Stimulated activated CD8-positive, alpha-beta memory T cell treated with anti-CD3 and anti-CD28 coated beads, Interleukin-12 subunit alpha, Interleukin-12 subunit beta, amount 100 ng/mL, for 4 hours (primary cell): ENCODE data around the gene NACC1.

ENCODE experiments used
- DNase-seq: peaks from one replicate; pipeline ENCODE4 v3.0.0-alpha.2; 2020; ENCODE audit warnings: low read depth

The NACC1 gene

DNA sequence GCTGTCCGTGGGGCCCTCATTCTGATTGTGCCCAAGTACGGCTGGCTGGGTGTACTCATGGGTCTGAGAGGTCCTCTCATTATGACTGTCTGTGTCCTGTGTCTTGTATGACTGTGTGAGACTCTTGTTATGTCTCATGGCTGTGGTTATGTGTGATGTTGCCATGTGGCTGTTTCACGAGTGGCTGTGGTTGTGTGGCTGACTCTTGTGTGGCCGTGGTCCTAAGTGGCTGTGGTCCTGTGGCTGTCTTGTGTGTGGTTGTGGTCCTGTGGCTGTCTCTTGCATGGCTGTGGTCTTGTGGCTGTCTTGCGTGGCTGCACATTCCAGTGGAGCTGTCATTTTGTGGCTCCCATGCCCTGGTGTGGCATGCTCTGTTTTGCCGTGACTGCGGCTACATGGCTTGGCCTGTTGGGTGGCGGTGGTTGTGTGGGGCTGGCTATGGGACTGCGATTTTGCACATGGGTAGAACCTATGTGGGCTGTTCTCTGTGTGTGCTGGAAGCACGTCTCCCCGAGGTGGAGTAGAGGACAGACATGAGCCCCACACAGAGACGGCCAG is 18.0 kb upstream of the NACC1 start:
- DNase-seq = no peak

DNA sequence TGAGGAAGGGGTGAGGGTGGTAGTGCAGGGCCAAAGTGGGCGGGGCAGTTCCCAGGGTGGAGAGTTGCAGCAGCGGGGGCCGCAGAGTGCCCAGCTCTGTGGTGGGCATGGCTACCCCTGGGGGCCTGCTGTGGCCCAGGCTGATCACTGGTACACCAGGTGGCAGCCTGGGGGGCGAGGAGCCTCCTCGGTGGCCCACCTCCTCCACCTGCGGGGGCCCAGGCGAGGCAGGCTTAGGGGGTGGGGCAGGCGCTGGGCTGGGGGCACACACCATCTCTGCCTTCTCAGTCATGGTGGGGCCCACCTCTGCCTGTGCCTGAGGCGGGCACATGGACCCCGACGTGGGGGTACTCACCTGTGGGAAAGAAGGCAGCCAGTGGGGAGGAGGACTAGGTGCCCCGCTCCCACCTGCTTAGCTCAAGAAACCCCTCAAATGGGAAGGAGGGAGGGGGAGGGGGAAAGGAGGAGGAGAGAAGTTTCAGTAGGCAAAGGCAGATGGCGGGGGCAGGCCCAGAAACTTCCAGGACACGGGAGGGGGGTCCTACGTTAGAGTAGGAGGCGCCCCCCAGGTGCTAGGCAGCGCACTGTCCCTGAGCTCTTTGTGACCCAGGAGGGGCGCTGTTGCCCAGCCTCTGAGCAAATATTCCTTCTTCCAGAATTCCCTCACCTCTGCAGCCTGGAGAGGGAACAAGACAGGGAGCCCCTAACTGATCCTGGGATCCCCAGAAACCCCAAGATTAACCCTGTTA is 17.0 kb upstream of the NACC1 start:
- no peak for DNase-seq

DNA sequence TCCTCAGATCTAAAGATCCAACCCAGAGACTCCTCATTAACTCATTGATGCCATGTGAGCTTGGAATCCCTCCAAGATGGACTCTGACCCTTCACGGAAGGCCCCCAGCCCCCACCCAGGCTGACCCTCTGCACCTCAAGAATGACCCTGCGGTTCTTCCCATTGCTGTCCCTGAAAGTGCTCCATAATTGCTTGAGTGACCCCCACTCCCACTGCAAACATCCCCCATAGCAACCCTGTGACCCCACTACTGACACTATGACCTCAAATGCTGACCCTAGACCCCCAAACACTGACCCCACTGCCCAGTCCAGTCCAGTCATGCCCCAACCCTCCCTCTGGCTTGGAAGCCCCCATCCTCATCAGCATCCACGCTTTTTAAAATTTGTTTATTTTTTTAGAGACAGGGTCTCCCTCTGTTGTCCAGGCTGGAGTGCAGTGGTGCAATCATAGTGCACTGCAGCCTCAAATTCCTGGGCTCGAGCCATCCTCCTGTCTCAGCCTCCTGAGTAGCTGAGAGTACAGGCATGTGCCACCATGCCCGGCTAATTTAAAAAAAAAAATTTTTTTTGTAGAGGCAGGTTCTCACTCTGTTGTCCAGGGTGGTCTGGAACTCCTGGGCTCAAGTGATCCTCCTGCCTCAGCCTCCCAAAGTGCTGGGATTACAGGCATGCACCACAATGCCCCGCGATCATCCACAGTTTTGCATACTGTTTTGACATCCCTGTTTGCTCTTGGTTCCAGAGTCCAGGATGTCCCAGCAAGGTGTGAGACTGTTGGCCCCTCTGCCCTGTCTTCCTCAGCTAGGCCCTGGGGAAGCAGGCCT is 16.3 kb upstream of the NACC1 start:
- DNase-seq = no peak

DNA sequence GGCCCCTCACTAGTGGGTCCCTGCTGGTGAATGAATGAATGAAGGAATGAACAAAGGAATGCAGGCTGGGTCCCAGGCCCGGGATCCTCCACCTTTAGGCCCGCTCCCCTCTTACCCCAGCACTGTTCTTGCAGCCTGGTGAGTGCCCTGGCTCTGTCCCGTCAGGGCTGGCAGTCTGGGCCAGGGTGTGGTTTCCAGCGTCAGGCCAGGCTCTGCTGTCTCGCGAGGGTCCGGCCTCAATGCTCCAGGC is 15.7 kb upstream of the NACC1 start:
- no peak for DNase-seq

DNA sequence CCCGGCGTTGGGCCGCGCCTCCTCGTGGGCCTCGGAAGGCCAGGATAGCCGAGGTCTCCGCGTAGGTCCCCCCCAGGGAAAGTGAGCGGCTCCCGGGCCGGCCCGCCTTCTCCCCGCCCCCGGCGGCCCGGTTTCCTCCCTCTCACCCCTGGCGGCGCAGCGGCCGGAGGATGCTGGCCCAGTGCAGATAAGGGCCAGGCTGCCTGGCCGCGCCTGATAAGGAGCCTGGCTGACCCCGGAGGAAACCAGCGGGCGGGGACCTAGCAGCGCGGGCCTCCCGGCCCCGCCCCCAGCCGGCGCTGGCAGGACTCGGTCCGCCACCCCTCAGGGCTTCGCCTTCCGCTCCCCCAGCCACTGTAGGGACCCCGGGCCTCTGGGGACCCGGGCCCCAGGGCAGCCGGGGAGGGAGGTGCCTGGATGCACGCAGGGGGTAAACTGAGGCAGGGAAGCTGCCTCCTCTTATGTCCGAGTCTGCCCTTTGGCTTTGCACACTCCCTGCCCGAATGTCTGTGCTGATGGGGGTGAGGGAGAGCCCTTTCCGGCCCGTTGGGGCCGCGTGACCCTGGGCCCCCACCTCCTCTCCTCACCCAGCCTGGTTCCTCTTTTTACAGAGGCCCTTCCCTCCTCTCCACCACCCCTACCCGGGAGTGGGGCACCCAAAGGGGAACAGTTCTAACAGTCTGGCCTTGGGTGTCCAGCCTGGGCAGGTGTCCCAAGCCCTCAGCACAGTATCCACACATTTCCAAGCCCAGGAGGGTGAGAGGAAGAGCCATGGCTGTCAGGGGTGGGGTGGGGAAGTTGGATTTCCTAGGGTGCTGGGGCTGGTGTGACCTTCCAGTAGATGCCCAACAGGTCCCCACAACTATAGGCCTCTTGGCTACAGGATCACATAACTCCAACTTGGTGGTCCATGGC is 15.1 kb upstream of the NACC1 start, which contains the start of gene LYL1:
Gene LYL1 (minus strand): TSS at position 193 of the 915 bp plus-strand sequence. CDS start 1,687 bp downstream, outside the sequence.
- DNase-seq = no peak

DNA sequence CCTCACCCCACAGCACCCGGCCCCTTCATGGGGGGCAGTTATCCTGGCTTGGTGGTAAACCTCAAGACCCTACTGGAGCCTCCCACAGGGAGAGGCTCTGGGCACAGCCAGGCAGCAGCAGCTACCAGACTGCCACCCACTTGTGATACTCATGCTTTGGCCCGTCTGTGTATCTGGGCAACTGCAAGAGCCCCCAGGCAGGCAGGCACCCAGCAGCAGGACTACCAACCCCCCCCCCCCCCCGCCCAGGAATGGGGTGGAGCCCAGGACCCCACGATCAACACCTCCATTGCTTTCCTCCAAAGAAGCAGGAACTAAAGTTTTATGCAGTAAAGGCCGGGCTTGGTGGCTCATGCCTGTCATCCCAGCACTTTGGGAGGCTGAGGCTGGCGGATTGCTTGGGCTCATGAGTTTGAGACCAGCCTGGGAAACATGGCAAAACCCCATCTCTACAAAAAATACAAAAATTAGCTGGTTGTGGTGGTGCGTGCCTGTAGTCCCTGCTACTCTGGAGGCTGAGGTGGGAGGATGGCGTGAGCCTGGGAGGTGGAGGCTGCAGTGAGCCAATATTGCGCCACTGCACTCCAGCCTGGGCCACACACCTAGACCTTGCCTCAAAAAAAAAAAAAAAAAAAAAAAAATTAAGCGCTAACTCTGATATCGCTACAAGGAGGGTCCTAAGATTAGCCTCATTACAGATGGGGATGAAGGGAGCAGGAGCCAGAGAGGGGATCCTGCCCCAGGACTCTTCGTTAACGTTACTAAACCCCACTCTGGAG is 14.3 kb upstream of the NACC1 start:
- no peak for DNase-seq

DNA sequence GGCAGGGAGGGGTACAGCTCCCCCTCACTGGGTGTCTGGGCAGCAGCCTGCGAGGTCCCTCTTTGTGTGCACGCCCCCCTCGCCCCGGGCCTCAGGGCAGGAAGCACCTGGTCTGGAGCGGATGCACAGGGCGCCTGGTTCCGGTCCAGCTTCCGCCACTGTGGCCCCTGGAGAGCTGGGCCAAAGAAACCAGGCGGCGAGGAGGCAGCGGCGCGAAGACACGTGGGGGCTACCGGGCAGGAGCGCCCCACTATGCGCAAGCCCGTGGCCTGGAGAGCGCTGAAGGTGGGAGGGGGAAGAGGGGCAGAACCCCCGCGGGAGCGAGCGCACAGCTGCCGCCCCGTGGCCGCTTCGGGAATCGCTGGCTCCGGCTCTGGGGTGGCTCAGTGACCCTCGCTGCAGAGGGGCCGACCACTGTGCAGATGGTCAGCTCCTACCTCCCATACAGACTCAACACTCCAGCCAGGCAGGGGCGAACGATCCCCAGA is 13.7 kb upstream of the NACC1 start:
- DNase-seq = no peak

DNA sequence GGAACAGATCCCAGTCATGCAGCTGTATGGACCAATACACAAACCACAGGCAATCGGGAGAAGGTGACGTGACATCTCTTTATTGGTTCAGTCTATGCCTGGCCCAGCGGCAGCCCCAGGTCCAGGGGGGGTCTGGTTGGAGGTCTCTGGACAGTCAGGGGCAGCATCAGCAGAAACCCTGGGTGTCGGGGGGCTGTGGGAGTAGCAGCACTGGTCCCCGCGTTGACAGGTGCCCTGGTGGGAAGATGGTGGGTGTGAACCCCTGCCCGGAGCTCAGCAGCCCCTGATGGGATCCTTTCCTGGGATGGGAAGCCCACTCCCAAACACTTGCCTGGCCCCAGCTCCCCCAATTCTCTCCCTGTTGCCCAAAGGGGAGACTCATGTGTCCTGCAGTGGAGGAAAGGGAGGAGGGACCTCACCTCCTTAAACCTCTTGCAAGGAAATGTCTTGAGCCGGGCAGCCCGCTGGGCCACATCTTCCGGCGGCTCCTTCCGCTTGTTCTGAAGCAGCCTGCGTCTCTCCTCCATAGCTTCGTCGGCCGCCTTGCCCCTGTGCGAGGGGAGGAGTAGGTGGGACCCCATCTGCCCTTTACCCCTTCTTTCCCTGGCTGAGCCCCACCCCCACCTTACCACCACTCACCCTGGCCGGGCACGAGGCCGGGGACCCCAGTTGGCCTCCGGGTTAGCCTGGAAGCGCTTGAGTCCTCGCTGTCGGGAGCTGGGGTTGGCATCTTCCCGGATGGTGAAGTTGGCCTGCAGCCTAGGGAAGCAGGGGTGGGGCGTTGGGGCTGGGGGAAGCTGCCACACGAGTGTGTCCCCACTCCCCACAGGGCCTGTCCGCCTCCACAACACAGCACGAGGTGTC is 13.0 kb upstream of the NACC1 start:
- DNase-seq = no peak

DNA sequence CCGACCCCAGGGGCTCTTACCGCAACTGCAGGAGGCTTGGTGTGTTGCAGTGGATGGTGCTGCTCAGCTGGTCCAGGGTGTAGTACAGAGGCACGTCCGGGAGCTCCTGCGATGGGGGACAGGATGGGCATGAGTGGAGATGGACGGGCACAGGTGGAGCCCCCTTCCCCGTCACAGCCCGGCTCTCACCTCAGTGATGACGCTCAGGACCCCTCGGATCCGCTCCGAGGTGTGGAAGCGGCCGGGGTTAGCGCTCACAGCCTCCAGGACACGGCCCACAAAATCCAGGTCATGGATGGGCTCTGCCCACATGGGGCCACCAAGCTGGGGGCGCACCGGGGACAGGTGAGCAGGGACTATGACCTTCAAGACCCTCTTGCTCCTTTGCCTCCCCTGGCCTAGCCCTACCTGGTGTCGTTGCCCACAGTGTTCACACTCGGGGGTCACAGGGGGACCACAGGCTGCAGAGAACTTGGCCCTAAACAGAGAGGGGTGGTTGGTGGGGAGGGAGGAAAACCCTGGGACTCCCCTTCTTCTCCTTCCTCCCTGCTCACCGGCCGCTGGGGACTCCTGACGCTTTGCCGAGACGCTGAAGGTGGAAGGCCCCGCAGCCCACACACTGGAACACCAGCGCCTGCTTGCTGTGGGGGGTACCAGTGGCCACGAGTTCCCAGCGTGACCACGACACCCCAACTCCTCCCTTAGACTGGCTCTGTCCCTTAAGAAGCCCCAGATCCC is 8.5 kb upstream of the NACC1 start:
- DNase-seq = no peak

DNA sequence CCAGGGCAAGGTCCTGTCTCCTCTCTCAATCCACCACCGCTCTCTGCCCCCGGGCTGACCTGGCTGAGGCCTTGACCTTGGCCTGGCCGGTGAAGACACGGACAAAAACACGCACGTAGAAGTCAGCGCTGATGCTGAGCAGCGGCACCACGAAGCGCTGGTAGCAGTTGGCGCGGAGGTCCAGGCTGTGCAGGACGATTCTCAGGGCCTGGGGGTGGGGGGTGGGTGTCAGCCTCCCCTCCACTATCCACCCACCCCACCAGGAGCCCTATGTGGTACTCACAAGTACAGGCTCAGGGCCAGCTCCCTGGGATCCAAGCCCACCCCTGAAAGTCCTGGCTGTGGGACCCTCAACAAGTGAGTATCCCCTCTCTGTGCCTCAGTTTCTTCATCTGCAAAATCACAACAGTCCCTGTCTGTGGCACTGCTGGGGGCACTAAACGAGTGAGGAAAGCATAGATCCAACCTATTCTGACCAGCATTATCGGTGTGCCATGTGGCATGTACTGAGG is 7.9 kb upstream of the NACC1 start:
- DNase-seq = no peak

DNA sequence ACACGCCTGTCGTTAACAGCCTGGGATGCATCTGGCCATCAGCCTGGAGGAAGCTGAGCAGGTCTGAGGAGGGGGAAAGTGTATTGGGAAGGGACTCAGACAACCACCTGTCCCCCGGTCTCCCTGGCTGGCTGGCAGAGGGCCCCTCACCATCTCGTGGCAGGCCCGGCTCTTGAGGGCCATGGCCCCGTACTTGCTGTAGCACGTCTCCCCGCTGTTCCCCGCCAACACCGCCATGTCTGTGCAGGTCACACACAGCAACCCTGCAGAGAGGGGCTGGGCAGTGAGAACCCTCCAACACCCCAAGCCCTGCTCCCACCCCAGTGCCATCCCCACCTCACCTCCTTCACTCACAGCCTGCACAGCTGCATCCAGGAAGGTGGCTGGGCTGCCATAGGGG is 5.5 kb upstream of the NACC1 start:
- no peak for DNase-seq

DNA sequence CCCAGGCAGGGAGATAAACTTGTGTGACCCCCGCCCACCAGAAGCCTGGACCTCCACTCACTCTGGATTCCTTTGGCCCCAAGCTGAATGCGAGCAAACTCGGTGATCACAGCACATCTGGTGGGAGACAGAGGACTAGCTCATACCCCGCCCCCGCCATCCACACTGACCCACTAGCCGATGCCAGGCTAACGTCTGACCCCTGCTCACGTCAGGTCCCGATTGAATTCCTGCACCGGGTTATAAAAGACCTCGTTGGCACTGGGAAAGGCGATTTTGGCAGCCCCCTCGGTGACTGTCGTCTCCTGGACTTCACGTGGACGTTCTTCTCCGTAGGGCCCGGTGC is 2.2 kb upstream of the NACC1 start:
- no peak for DNase-seq

DNA sequence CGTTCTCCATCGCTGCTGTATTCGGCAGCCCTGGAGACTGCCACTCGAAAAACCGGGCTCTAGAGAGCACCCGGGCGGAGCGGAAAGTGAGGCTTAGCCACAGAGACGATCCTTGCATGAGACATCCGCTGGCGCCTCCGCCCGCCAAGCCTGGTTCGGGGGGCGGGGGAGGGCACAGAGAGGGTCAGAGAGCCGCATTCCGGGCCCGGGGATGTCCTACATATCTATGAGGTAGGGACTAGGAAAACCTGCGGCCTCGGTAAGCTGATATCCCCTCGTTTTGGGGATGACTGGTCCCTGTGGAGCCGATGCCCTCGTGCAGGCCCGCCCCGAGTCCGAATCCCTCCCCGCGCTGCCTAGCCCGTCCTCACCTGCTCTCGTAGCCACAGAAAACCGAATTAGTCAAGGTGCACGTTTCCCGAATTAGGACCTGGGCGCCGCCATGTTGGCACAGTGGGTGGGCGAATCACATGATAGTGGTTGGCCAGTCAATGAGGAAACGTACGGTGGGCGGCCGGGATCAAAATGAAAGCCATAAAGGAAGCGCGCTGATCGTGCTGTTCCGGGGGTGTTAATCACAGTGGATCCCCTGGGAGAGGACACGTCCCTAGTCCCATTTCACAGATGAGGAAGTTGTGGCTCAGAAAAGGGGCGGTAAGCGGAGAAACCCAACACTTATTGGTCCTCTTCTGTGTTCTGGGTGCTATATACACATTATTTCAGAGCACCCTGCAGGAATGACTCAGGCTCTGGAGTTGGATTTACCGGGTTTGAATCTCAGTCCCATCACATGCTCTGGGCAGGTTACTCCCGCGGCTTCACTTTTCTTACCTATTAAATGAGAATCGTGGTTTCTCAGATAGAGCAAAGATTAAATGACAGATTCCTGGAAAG is 1.5 kb upstream of the NACC1 start, which contains the start of gene TRMT1:
Gene TRMT1 (minus strand): TSS at position 459 of the 894 bp plus-strand sequence. CDS start 341 bp downstream, at position 118.
- peak; percentile 81 for DNase-seq

DNA sequence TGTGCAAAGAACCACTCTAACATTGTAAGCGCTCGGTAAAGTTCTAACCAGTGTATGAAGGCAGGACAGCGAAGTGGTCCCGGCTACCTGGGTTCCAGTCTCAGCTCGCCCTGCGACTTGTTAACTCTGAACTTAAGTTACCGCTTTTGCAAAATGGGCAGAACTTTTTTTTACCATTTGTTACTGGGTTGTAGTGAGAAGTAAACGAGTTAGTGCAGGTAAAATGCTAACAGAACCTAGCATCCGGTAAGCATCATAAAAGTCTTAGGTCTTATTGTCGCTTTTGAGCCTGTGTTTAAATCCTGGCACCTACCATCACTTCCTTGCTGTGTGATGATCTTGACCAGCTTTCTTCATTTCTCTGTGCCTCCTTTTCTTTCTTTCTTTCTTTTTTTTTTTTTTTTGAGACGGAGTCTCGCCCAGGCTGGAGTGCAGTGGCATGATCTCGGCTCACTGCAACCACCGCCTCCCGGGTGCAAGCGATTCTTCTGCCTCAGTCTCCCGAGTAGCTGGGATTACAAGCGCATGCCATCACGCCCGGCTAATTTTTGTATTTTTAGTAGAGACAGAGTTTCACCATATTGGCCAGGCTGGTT is 790 bp upstream of the NACC1 start:
- no peak for DNase-seq

DNA sequence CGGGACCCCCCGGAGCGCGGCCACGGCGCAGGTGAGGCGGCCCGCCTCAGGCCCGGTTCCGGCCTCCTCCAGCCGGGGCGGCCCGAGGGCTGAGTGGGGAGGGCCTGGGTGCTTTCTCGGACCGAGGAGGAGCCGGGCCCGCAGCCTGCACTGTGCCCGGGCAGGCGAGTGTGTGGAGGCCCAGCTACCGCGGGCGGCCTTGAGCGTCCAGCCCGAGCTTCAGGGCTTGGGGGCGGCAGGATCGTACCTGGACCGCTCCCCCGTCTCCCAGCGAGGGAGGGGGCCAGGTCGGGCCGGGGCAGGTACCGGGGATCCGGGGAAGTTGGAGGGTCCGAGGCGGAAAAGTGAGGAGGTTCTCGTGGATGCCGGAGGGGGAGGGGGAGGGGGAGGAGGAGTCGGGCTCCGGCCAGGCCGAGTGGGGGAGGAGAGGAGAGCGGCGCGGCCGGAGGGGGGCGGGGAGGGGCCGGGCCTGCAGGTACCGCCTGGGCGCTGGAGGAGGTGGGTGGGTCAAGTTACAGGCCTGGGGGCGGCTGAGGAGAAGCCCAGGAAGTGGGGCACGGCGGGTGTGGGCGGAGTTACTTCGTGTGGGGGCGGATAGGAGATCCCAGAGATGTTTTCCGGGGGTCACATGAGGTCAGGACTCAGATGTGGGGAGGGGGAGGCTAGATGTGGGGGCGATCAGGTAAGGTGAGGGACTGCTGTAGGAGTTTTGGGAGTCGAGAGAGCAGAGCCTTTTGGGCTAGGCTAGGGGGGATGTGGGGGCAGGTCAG is 545 bp downstream of the NACC1 start:
- no peak for DNase-seq

DNA sequence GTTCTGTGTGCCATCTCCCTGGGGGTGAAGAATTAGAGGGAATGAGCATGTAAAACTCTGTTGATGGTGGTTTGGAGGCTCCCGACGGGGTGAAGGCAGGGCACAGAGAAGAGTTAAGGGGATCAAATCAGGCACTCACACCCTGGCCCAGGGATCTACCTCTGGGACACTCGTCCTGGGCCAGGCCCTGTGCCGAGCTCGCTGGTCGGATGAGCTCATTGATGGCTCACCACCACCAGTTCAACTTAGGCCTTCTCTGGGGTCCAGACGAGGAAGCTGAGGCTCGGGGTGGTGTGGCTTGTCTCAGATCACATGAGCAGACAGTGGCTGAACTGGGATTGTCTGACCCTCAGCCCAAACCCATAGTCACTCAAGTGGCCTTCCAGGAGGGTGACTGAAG is 1.6 kb downstream of the NACC1 start:
- no peak for DNase-seq

DNA sequence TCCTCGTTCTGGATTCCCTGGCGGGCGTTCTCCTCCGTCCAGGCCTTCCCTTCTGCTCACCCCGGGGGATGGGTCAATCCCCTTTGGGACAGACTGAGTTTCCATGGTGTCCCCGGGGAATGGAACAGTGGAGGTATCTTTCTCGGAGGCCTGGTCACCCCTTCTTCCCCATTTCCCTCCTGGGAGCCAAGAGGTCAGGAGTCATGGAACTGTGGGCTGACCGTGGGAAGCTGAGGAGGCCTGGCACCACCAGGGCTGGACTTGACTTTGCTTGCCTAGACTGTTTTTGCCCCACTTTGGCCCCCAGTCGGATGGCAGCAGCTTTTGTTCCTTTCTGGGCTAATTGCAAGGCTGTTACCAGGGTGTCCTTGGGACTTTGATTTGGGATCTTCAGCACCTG is 2.0 kb downstream of the NACC1 start:
- no peak for DNase-seq
